Transverse colon (tissue), 4 donors: Measurements from ENCODE around the gene ALDH16A1.

Source experiments
- CTCF ChIP-seq, 5 experiments: fragments of 200-600 bp in 3 of 5; fragments of 450-650 bp in 2 of 5; sonication (generic) in 3 of 5; IDR thresholded peaks; 1 replicate in 2 of 5; 2 replicates in 3 of 5; pipeline ENCODE4 v1.5.1; 2016 to 2017; ENCODE audit warnings: antibody characterized with exemption in 5 of 5, inconsistent platforms in 3 of 5, mild to moderate bottlenecking in 2 of 5, moderate library complexity in 1 of 5
- EP300 ChIP-seq: sonication (generic); formaldehyde crosslinking; IDR thresholded peaks from one replicate; pipeline ENCODE4 v1.6.1; 2017; ENCODE audit warnings: antibody characterized with exemption, low read depth
- POLR2A ChIP-seq: fragments of 450-650 bp; IDR thresholded peaks from one replicate; pipeline ENCODE4 v1.6.1; 2016; ENCODE audit warnings: antibody characterized with exemption, mild to moderate bottlenecking, moderate library complexity
- POLR2AphosphoS5 ChIP-seq, 3 donors: sonication (generic); formaldehyde crosslinking; IDR thresholded peaks; one replicate each; pipeline ENCODE4 v1.6.1; 2016; ENCODE audit warnings: antibody characterized with exemption in 3 of 3

- TF ChIP-seq EP300 (no peak), CTCF (IDR thresholded peaks at IDR 0.05) (no peak), POLR2A (no peak), POLR2AphosphoS5 (IDR thresholded peaks at IDR 0.05) (no peak)
Observed at GRCh38 chr19:49419173-49419572, 33.9 kb upstream of the ALDH16A1 start.
